Bronchial epithelial cell (primary cell): ENCODE measurements around the gene TOR4A. TPM values are rescaled to one million over a fixed set of nuclear protein-coding genes. Genes with fewer than 3 reads are reported as not detected.
"Not testable (repeated sequence)": the region's sequence is repeated elsewhere in the genome, so short reads cannot be mapped to it uniquely, and the experiment has no call there.

Source experiments
- DNase-seq: peaks from one replicate; pipeline ENCODE4 v3.0.0-alpha.2; 2010; ENCODE audit warnings: low read depth
- FAIRE-seq: peaks from 2 replicates; lab custom pipeline; 2011; peaks lifted over from hg19 to GRCh38; lab: Jason Lieb, UNC
- H3K27me3 ChIP-seq: 2 replicates; pipeline ENCODE4 v1.5.1; 2011; ENCODE audit warnings: low read length; ENCODE audit not compliant: control insufficient read depth, insufficient read depth
- H3K36me3 ChIP-seq: 2 replicates; pipeline ENCODE4 v1.5.1; 2011; ENCODE audit warnings: low read length; ENCODE audit not compliant: control insufficient read depth, insufficient read depth
- H3K4me3 ChIP-seq: 2 replicates; pipeline ENCODE4 v1.5.1; 2011; ENCODE audit warnings: mild to moderate bottlenecking, low read depth, low read length, control low read depth
- CTCF ChIP-seq: IDR thresholded peaks from 2 replicates; pipeline ENCODE4 v1.5.1; 2011; ENCODE audit warnings: mild to moderate bottlenecking, moderate library complexity, low read length, control low read depth, inconsistent platforms; ENCODE audit not compliant: insufficient read depth, severe bottlenecking
- total RNA-seq: library from RNA; depleted of rRNA; stranded (reverse); fragments of >200 nt; gene quantifications from 2 replicates; pipeline ENCODE4 v1.2.1, GENCODE V29; 2014

TOR4A gene
- total RNA-seq, 1 donor from 2014 or later, result 18.7 TPM

GRCh38 chr9:137256856-137257255, 20.7 kb upstream of the TOR4A start:
- Histone ChIP-seq H3K27me3 (no peaks in the 10 kb centered on the region), H3K36me3 (peaks cover 9% of the 10 kb centered on the region), H3K4me3 (no peak overlapping the region)
- TF ChIP-seq CTCF, result no peak
- no peak for FAIRE-seq
- no peak for DNase-seq

- peaks cover 24% of the 10 kb centered on the region for H3K36me3 ChIP-seq
- TF ChIP-seq CTCF, result peak; percentile 31
- FAIRE-seq, H3K27me3 ChIP-seq, H3K4me3 ChIP-seq, DNase-seq: not testable (repeated sequence)
These were observed 15.2 kb upstream of the TOR4A start for GRCh38 chr9:137262173-137262908.

GRCh38 chr9:137262909-137263285, 14.6 kb upstream of the TOR4A start:
- FAIRE-seq (no peak), DNase-seq (no peak)
- TF ChIP-seq CTCF, result no peak
- Histone ChIP-seq H3K36me3 (peaks cover 26% of the 10 kb centered on the region), H3K27me3 (no peaks in the 10 kb centered on the region), H3K4me3 (no peak overlapping the region)

- peaks cover 26% of the 10 kb centered on the region for H3K36me3 ChIP-seq
- TF ChIP-seq CTCF, result no peak
- H3K27me3 ChIP-seq, result no peaks in the 10 kb centered on the region
- DNase-seq, result no peak
- no peak overlapping the region for H3K4me3 ChIP-seq
- no peak for FAIRE-seq
These were observed 14.0 kb upstream of the TOR4A start for GRCh38 chr9:137263506-137263905.

- FAIRE-seq, result no peak
- Histone ChIP-seq H3K27me3 (no peaks in the 10 kb centered on the region), H3K4me3 (no peak overlapping the region), H3K36me3 (peaks cover 25% of the 10 kb centered on the region)
- no peak for DNase-seq
- TF ChIP-seq CTCF, result no peak
These were observed 13.5 kb upstream of the TOR4A start for GRCh38 chr9:137264067-137264466.
